ENCODE measurements around the gene RFT1. TPM values are rescaled to one million over a fixed set of nuclear protein-coding genes. Genes with fewer than 3 reads are reported as not detected.

RFT1 gene
- total RNA-seq, 1 donor = 11.9 TPM

DNA sequence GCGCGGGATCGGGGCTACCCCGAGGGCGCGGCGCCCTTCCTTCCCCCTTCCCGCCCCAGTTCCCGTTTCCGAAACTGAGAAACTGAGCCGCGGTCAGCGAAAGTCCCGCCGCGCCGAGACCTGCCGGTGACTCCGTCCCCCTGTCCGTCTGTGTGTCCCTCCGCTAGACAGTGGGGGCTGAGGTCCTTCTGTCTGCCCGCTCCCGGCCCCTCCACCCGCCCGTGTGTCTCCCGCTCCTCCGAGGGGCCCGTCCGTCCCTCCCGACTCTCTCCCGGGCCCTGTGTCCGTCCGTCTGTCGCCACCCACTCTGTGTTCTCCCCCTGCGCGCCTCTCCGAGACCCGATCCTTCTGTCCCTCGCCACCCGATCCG, 31.2 kb upstream of the RFT1 start:
- Histone ChIP-seq H3K79me2 (ENCODE audit: insufficient read depth, low read length) (peaks cover 17% of the 10 kb centered on the region), H3K4me2 (ENCODE audit: insufficient read depth, low read length) (peak overlapping the region; percentile 83), H3K4me3 (ENCODE audit: insufficient read depth, low read length) (peak overlapping the region; percentile 88), H2AFZ (ENCODE audit: low read length) (peak overlapping the region; percentile 84), H3K9me3 (ENCODE audit: low read depth, low read length) (no peaks in the 10 kb centered on the region), H4K20me1 (ENCODE audit: insufficient read depth, low read length) (peaks cover 5% of the 10 kb centered on the region), H3K36me3 (ENCODE audit: insufficient read depth, low read length) (no peaks in the 10 kb centered on the region), H3K27me3 (ENCODE audit: insufficient read depth, low read length) (no peaks in the 10 kb centered on the region), H3K27ac (ENCODE audit: low read depth, low read length) (peak overlapping the region; percentile 17), H3K4me1 (ENCODE audit: insufficient read depth, low read length) (peaks cover 22% of the 10 kb centered on the region)
- DNase-seq (ENCODE audit: insufficient read length, low spot score, missing footprints) = peak; percentile 95
- TF ChIP-seq, protein P1, sequence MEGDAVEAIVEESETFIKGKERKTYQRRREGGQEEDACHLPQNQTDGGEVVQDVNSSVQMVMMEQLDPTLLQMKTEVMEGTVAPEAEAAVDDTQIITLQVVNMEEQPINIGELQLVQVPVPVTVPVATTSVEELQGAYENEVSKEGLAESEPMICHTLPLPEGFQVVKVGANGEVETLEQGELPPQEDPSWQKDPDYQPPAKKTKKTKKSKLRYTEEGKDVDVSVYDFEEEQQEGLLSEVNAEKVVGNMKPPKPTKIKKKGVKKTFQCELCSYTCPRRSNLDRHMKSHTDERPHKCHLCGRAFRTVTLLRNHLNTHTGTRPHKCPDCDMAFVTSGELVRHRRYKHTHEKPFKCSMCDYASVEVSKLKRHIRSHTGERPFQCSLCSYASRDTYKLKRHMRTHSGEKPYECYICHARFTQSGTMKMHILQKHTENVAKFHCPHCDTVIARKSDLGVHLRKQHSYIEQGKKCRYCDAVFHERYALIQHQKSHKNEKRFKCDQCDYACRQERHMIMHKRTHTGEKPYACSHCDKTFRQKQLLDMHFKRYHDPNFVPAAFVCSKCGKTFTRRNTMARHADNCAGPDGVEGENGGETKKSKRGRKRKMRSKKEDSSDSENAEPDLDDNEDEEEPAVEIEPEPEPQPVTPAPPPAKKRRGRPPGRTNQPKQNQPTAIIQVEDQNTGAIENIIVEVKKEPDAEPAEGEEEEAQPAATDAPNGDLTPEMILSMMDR (IDR thresholded peaks at IDR 0.05; ENCODE audit: extremely low read depth, low read depth, low read length) = no peak

DNA sequence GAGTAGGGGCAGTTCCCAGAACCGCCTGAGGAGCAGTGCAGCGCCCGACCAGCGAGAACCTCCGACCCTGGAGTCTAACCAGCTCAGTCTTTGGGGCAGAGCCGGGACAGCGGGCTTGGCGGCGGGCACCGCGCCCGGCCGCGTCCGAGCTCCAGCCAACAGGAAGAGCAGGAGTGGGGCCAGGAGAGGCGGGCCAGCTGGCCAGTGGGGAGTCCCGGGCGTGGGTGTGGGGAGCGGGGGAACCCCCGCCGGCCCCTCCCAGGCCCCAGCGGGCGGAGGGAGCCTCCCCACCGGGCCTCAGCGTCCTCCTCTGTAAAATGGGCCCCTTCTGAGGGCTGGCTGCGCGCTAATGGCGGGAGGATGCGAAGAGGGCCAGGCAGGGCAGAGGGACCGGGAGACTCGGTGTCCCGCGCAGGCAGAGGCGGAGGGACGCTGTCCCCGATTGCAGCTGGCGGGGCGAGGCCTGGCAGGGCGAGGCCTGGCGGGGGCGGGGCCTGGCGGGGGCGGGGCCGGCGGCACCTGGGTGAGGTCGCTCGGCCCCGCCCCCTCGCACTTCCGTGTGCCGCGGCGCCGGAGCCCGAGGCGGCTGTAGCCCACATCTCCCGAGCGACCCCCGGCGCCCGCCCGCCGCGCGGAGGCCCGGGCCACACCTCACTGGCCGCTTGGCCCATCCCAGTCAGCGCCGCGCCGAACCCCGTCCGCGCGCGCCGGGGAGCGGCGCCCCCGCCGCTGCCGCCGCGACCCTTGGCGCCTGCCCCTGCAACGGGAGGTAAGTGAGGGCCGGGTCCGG, 30.6 kb upstream of the RFT1 start, which contains the start of gene PRKCD:
Gene PRKCD, plus strand, starts transcription at position 550 of the 790 bp plus-strand sequence. CDS start 17,214 bp downstream, outside the sequence.
- TF ChIP-seq, protein P1 (IDR thresholded peaks at IDR 0.05; ENCODE audit: extremely low read depth, low read depth, low read length) = peak; percentile 39
- Histone ChIP-seq H3K4me2 (ENCODE audit: insufficient read depth, low read length) (peak within 1 kb of the TSS; percentile 84), H3K9me3 (ENCODE audit: low read depth, low read length) (no peaks in the 10 kb centered on the region), H3K27ac (ENCODE audit: low read depth, low read length) (peak within 1 kb of the TSS; percentile 17), H4K20me1 (ENCODE audit: insufficient read depth, low read length) (peaks cover 5% of the 10 kb centered on the region), H3K4me1 (ENCODE audit: insufficient read depth, low read length) (peaks cover 21% of the 10 kb centered on the region), H3K27me3 (ENCODE audit: insufficient read depth, low read length) (no peaks in the 10 kb centered on the region), H3K4me3 (ENCODE audit: insufficient read depth, low read length) (peak within 1 kb of the TSS; percentile 88), H3K36me3 (ENCODE audit: insufficient read depth, low read length) (no peaks in the 10 kb centered on the region), H2AFZ (ENCODE audit: low read length) (peak within 1 kb of the TSS; percentile 84), H3K79me2 (ENCODE audit: insufficient read depth, low read length) (peaks cover 15% of the 10 kb centered on the region)
- peak; percentile 100 for DNase-seq (ENCODE audit: insufficient read length, low spot score, missing footprints)

DNA sequence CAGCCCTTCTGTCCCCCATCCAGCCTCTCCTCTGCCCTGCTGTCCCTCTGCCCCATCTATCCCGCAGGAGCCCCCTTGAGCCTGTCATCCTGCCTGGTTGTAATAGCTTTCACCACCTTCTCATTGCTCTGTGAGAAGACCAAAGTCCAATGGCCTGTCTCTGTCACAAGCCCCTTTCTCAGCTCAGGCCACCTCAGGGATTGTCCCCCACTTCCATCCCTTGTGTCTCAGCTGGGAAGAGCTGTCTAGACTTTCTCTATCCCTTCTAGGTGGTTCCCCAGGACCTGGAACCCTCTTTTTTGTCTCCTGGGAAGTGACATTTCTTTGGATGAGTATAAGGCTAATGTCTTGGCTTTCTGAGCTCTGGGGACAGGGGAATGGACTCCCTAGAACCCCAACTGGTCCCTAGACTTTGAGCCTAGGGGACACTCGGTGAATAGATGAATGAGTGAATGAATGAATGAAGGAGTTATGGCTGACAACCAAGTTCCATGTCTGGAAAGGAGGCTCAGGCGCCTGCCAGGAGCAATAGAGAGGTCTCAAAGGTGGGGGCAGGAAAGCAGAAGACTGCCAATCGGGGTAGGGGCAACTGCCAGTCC, 29.9 kb upstream of the RFT1 start:
- Histone ChIP-seq H3K4me3 (ENCODE audit: insufficient read depth, low read length) (peak overlapping the region; percentile 88), H3K4me1 (ENCODE audit: insufficient read depth, low read length) (peaks cover 21% of the 10 kb centered on the region), H3K36me3 (ENCODE audit: insufficient read depth, low read length) (no peaks in the 10 kb centered on the region), H3K9me3 (ENCODE audit: low read depth, low read length) (no peaks in the 10 kb centered on the region), H3K27ac (ENCODE audit: low read depth, low read length) (no peak overlapping the region), H2AFZ (ENCODE audit: low read length) (peak overlapping the region; percentile 60), H3K4me2 (ENCODE audit: insufficient read depth, low read length) (peak overlapping the region; percentile 83), H3K79me2 (ENCODE audit: insufficient read depth, low read length) (peaks cover 15% of the 10 kb centered on the region), H4K20me1 (ENCODE audit: insufficient read depth, low read length) (peaks cover 5% of the 10 kb centered on the region), H3K27me3 (ENCODE audit: insufficient read depth, low read length) (no peaks in the 10 kb centered on the region)
- TF ChIP-seq, protein P1 (IDR thresholded peaks at IDR 0.05; ENCODE audit: extremely low read depth, low read depth, low read length) = no peak
- DNase-seq (ENCODE audit: insufficient read length, low spot score, missing footprints) = no peak

All from osteoblast (primary cell).